Peyer's patch (tissue), 4 donors: ENCODE measurements around the gene JHY. TPM values are rescaled to one million over a fixed set of nuclear protein-coding genes. Genes with fewer than 3 reads are reported as not detected.

Source experiments
- DNase-seq, 3 donors: peaks; one replicate each; pipeline ENCODE4 v3.0.0-alpha.2; 2017 to 2019
- H3K27ac ChIP-seq, 4 donors: fragments of 200-600 bp; sonication (generic); one replicate each; pipeline ENCODE4 v1.5.1; 2016 to 2019
- H3K27me3 ChIP-seq, 2 donors: fragments of 200-600 bp; sonication (generic); one replicate each; pipeline ENCODE4 v1.5.1; 2019
- H3K36me3 ChIP-seq, 3 donors: fragments of 200-600 bp; sonication (generic); one replicate each; pipeline ENCODE4 v1.5.1; 2016 to 2019
- H3K4me1 ChIP-seq, 4 donors: fragments of 200-600 bp; sonication (generic); one replicate each; pipeline ENCODE4 v1.5.1; 2016 to 2019
- H3K4me3 ChIP-seq, 4 donors: fragments of 200-600 bp; sonication (generic); 1 replicate in 3 of 4; 2 replicates in 1 of 4; pipeline ENCODE4 v1.5.1; 2016 to 2019; ENCODE audit warnings: mild to moderate bottlenecking in 1 of 4
- H3K9me3 ChIP-seq, 4 donors: fragments of 200-600 bp; sonication (generic); one replicate each; pipeline ENCODE4 v1.5.1; 2016 to 2019; ENCODE audit warnings: mild to moderate bottlenecking in 1 of 4
- POLR2A ChIP-seq, 2 donors: fragments of 450-650 bp; IDR thresholded peaks; one replicate each; pipeline ENCODE4 v1.5.1; 2017; ENCODE audit warnings: antibody characterized with exemption in 2 of 2, mild to moderate bottlenecking in 2 of 2, moderate library complexity in 2 of 2
- total RNA-seq, 4 donors: library from RNA; depleted of rRNA; stranded (reverse); fragments of >200 nt; gene quantifications; one replicate each; pipeline ENCODE4 v1.1.0, GENCODE V29; 2016
- TF ChIP-seq, protein P1 (sequence below), 6 experiments: fragments of 450-650 bp in 4 of 6; fragments of 200-600 bp in 2 of 6; sonication (generic) in 1 of 6; IDR thresholded peaks; one replicate each; pipeline ENCODE4 v1.5.1; 2017 to 2019; ENCODE audit warnings: antibody characterized with exemption in 6 of 6, mild to moderate bottlenecking in 3 of 6, moderate library complexity in 1 of 6

Gene JHY
- 10 to 100 TPM in 1 of 4 donors, 1 to 10 TPM in 3; 1.8 to 15.7 (median 3.0) TPM for total RNA-seq

DNA sequence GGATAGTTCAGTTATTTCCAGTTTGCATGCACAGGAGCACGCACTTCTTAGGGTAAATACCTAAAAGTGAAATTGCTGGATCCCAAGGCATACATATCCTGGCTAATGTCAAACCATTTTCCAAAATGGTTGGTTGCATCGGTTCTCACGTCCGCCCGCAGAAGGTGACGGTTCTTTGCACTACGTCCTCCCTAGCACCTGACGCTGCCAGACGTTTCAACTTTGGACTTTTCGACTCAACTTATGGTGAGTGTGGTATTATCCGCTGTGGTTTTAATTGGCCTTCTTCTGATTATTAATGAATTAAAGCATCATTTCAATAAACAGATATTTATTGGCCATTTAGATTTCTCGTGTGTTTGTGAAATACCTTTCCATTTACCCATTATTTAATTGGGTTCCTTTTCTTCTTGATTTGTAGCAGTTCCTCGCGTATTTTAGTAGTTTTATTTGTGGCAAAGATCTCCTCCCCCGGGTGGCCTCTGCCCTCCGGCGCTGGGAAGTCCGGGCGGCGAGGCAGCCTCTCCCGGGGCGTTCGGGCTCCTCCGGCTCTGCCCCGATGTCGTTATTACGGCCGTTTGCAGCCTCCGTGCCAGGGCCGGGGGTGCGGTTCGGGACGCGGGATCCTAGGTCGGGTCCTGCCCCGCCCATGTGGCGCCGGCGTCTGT is at the start of gene JHY:
Gene JHY (plus strand): TSS at position 571 of the 668 bp plus-strand sequence. CDS start 3,091 bp downstream, outside the sequence.
- no peaks in the 10 kb centered on the region for H3K9me3 ChIP-seq
- no peaks in the 10 kb centered on the region for H3K36me3 ChIP-seq
- H3K4me3 ChIP-seq: peak within 1 kb of the TSS; percentile 55 to 82 (median 75)
- no peaks in the 10 kb centered on the region for H3K4me1 ChIP-seq
- H3K27ac ChIP-seq: peak within 1 kb of the TSS; percentile 59 to 86 (median 81)
- H3K27me3 ChIP-seq: no peaks in the 10 kb centered on the region
- TF ChIP-seq, protein P1, sequence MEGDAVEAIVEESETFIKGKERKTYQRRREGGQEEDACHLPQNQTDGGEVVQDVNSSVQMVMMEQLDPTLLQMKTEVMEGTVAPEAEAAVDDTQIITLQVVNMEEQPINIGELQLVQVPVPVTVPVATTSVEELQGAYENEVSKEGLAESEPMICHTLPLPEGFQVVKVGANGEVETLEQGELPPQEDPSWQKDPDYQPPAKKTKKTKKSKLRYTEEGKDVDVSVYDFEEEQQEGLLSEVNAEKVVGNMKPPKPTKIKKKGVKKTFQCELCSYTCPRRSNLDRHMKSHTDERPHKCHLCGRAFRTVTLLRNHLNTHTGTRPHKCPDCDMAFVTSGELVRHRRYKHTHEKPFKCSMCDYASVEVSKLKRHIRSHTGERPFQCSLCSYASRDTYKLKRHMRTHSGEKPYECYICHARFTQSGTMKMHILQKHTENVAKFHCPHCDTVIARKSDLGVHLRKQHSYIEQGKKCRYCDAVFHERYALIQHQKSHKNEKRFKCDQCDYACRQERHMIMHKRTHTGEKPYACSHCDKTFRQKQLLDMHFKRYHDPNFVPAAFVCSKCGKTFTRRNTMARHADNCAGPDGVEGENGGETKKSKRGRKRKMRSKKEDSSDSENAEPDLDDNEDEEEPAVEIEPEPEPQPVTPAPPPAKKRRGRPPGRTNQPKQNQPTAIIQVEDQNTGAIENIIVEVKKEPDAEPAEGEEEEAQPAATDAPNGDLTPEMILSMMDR (IDR thresholded peaks at IDR 0.05): no peak
- TF ChIP-seq POLR2A (IDR thresholded peaks at IDR 0.05): no peak
- DNase-seq: peak in 2 of 3 donors; percentile 44 to 76

DNA sequence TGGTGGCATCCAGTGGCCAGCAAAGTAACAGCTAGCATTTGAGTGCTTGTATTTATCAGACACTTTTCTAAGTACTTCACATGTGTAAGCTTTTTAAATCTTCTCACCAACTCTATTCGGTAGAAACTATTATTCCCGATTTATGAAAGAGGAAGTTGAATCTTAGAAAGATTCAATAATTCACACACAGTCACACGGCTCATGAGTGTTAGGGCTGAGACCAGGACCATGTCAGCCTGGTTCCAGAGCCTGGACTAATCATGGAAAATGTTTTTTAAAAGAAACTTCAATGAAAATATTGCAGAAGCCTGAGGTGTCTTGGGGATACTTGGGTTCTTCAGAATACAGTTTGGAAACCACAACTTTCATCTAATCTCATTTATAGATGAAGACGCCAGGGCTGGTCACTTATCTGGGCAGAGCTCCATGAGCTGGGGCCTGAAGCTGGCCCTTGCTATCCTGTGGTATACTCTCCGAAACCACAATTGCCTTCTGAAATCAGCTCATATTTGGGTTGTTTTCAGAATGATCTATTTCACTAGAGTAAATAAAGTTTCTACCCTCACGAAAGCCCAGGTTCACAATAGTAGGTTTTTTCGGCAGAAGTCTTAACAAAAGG is 48.6 kb upstream of the JHY start:
- no peak overlapping the region for H3K4me3 ChIP-seq
- no peaks in the 10 kb centered on the region for H3K4me1 ChIP-seq
- no peaks in the 10 kb centered on the region for H3K36me3 ChIP-seq
- H3K27me3 ChIP-seq: no peaks in the 10 kb centered on the region
- H3K9me3 ChIP-seq: no peaks in the 10 kb centered on the region
- DNase-seq: no peak
- H3K27ac ChIP-seq: no peak overlapping the region
- TF ChIP-seq POLR2A (IDR thresholded peaks at IDR 0.05): no peak
- TF ChIP-seq, protein P1 (IDR thresholded peaks at IDR 0.05): no peak

DNA sequence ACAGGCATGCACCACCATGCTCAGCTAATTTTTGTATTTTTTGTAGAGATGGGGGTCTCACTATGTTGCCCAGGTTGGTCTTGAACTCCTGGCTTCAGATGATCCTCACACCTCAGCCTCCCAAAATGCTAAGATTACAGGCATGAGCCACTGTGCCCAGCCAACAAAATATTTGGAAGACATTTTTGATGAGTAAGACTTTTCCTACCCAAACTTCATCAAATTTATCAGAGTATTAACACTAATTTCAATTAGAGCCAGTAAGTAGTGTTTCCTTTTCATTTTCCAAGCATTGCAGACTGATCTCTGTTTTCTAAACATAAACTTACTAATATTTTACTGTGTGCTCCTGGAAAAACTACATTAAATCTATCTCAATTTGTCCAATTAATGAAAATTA is 45.6 kb upstream of the JHY start:
- Histone ChIP-seq H3K4me1 (no peaks in the 10 kb centered on the region), H3K27me3 (no peaks in the 10 kb centered on the region), H3K36me3 (no peaks in the 10 kb centered on the region), H3K4me3 (no peak overlapping the region), H3K27ac (no peak overlapping the region), H3K9me3 (no peaks in the 10 kb centered on the region)
- DNase-seq: no peak
- TF ChIP-seq, protein P1 (IDR thresholded peaks at IDR 0.05): no peak
- no peak for TF ChIP-seq POLR2A (IDR thresholded peaks at IDR 0.05)

DNA sequence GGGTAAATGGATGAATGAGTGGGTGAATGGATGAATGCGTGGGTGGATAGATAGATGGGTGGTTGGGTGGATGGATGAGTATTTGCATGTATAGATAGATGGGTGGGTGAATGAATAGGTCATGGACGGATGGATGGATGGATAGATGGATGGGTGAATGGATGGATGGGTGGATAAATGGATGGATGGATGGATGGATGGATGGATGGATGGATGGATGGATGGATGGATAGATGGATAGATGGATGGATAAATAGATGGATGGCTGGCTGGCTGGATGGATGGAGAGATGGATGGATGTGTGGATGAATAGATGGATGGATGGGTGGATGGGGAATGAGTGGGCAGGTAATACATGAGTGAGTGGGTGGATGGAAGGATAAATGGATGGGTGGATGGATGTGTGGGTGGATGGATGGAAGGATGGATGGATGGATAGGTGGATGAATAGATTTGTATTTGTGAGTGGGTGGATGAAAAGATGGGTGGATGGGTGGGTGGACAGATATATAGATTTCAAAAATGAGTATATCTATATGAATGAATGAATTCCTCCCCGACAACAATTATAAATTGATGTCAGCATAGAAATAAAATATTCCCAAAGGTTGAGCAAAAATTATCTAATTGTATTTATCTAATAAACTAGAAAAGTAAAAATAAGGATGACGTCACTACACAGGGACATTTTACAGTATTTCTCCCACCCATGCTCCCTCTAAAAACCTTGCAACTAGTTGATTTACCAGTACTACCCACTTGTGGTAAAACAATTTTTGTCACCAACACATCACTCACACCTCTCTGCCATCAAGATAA is 44.8 kb upstream of the JHY start:
- Histone ChIP-seq H3K27me3 (no peaks in the 10 kb centered on the region), H3K9me3 (no peaks in the 10 kb centered on the region), H3K36me3 (no peaks in the 10 kb centered on the region), H3K4me1 (no peaks in the 10 kb centered on the region), H3K4me3 (no peak overlapping the region), H3K27ac (no peak overlapping the region)
- TF ChIP-seq, protein P1 (IDR thresholded peaks at IDR 0.05): no peak
- no peak for TF ChIP-seq POLR2A (IDR thresholded peaks at IDR 0.05)
- DNase-seq: no peak

DNA sequence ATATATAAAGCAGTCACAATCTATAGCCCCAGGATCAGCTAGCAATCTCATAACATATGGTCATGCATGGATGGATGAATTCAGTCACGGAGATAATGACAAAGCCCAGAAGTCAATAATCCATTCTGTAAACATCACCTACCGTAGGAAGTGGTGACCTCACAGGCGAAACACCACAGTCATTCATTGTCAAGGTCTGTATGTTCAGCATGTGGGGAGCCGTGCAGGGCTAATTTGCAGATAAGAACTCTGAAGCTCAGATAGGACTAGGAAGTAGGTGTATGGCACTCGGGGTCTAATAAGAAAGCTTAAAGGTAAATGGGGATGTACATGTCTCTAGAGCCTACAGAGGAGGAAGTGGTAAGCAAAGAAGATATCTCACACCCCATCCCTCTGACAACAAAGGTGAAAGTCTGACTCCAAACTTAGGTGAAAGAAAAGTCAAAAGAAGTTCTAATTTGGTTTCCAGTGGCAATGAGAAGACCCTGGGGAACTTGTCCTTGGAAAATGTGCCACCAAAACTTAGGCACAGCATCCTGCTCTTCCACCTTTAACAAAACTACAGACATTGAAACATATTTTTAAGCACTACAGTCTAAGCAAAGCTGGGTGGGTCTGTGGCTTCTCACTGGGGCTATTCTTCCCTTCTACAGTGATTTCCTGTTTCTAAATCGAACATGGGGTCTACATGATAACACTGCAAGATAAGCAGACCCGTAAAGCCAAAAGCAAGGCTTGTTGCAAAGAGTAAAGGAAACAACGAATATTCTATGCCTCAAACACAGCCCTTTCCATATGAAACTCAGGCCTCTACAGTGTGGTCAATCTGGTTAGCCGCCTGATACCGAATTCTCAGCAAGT is 39.0 kb upstream of the JHY start:
- no peaks in the 10 kb centered on the region for H3K4me1 ChIP-seq
- H3K27me3 ChIP-seq: no peaks in the 10 kb centered on the region
- H3K27ac ChIP-seq: peak overlapping the region; percentile 37 to 67 (median 56)
- DNase-seq: peak in 2 of 3 donors; percentile 61 to 70
- H3K36me3 ChIP-seq: no peaks in the 10 kb centered on the region
- no peak overlapping the region for H3K4me3 ChIP-seq
- TF ChIP-seq, protein P1 (IDR thresholded peaks at IDR 0.05): no peak
- no peak for TF ChIP-seq POLR2A (IDR thresholded peaks at IDR 0.05)
- no peaks in the 10 kb centered on the region for H3K9me3 ChIP-seq
